ENCODE measurements around the gene CRYBA2. TPM values are rescaled to one million over a fixed set of nuclear protein-coding genes. Genes with fewer than 3 reads are reported as not detected.
A peak's percentile ranks its signal among the peaks of the same experiment; 100 is the strongest.

Gene CRYBA2
- polyA plus RNA-seq, 1 donor from 2014 or later: not detected

DNA sequence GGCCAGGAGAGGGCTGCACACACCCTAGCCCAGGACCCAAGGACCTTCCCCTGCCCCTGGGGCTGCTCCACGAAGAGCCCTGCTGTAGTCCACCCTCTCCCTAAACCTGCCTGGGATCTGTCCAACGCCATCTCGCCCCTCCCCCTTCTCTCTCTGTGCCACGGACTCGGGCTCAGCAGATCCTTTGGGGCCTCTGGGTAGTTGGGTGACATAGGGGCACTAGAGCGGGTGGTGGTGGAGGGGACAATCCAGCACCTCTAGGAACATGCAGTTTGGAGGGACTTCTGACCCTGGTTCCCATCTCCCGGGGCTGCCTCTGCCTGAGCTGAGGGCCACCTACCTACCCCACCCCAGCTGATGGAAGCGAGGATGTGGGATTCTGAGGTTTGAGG, 7.3 kb upstream of the CRYBA2 start:
- no peak overlapping the region for H3K27ac ChIP-seq (ENCODE audit: low read length)
- H3K9me3 ChIP-seq (ENCODE audit: low read length): no peaks in the 10 kb centered on the region
- no peaks in the 10 kb centered on the region for H3K36me3 ChIP-seq (ENCODE audit: insufficient read depth, low read length)
- H3K9me2 ChIP-seq (ENCODE audit: insufficient read depth, low read length): no peaks in the 10 kb centered on the region
- no peaks in the 10 kb centered on the region for H3K79me2 ChIP-seq (replicated peaks; ENCODE audit: insufficient read depth, low read length)
- H4K20me1 ChIP-seq (ENCODE audit: insufficient read depth): no peaks in the 10 kb centered on the region
- no peaks in the 10 kb centered on the region for H3F3A ChIP-seq (ENCODE audit: insufficient read depth, low read length, poor library complexity, severe bottlenecking)
- no peak overlapping the region for H3K4me3 ChIP-seq (ENCODE audit: low read length)
- no peak overlapping the region for H3K4me2 ChIP-seq (ENCODE audit: low read length)
- no peak overlapping the region for H3K9ac ChIP-seq (ENCODE audit: low read length)
- no peak overlapping the region for H2AFZ ChIP-seq (ENCODE audit: low read depth, low read length)
- peaks cover 98% of the 10 kb centered on the region for H3K27me3 ChIP-seq (ENCODE audit: insufficient read depth, low read depth, low read length)
- TF ChIP-seq EZH2 (IDR thresholded peaks at IDR 0.05; ENCODE audit: borderline replicate concordance, insufficient read depth, low read length, poor library complexity, severe bottlenecking) (peak; percentile 25), EP300 (conservative IDR thresholded peaks at IDR 0.05; ENCODE audit: poor library complexity, severe bottlenecking) (no peak), SMC3 (conservative IDR thresholded peaks at IDR 0.05; ENCODE audit: poor library complexity) (no peak)

DNA sequence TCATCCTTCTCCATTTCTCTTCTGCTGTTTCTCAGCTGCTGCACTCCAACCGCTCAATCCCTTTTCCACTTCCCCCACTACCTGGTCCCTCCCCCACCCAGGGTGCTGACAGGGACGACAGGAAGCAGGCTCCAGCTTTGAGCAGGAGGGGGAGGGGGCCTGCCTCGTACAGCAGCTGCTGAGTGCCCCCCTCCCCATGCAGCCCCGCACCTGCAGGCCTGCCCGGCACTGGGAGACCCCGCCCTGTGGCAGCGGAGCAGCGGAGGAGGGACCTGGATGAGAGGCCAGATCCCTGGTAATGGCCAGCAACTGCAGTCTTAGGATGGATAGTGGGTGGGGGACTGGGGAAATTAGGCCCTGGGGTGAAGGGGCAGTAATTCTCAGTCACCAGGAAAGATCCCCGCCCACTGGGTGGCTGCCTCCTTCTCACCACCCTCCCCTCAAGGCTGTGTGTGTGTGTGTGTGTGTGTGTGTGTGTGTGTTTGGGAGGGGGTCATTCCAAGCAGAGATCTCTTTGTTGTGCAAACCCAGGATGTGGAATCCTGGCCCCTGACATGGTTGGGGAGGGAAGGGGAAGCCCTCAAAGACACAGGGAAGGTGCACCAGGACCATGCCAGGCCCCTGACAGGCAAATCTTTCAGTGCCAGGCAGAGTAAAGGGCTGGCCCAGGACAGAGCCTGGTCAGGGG, 6.8 kb upstream of the CRYBA2 start:
- Histone ChIP-seq H2AFZ (ENCODE audit: low read depth, low read length) (no peak overlapping the region), H4K20me1 (ENCODE audit: insufficient read depth) (no peaks in the 10 kb centered on the region), H3K9me3 (ENCODE audit: low read length) (no peaks in the 10 kb centered on the region), H3K9me2 (ENCODE audit: insufficient read depth, low read length) (no peaks in the 10 kb centered on the region), H3K27ac (ENCODE audit: low read length) (no peak overlapping the region), H3K4me3 (ENCODE audit: low read length) (peak overlapping the region; percentile 3), H3K79me2 (replicated peaks; ENCODE audit: insufficient read depth, low read length) (no peaks in the 10 kb centered on the region), H3F3A (ENCODE audit: insufficient read depth, low read length, poor library complexity, severe bottlenecking) (no peaks in the 10 kb centered on the region), H3K9ac (ENCODE audit: low read length) (no peak overlapping the region), H3K4me2 (ENCODE audit: low read length) (no peak overlapping the region), H3K36me3 (ENCODE audit: insufficient read depth, low read length) (no peaks in the 10 kb centered on the region), H3K27me3 (ENCODE audit: insufficient read depth, low read depth, low read length) (peaks cover 98% of the 10 kb centered on the region)
- TF ChIP-seq, protein P1, sequence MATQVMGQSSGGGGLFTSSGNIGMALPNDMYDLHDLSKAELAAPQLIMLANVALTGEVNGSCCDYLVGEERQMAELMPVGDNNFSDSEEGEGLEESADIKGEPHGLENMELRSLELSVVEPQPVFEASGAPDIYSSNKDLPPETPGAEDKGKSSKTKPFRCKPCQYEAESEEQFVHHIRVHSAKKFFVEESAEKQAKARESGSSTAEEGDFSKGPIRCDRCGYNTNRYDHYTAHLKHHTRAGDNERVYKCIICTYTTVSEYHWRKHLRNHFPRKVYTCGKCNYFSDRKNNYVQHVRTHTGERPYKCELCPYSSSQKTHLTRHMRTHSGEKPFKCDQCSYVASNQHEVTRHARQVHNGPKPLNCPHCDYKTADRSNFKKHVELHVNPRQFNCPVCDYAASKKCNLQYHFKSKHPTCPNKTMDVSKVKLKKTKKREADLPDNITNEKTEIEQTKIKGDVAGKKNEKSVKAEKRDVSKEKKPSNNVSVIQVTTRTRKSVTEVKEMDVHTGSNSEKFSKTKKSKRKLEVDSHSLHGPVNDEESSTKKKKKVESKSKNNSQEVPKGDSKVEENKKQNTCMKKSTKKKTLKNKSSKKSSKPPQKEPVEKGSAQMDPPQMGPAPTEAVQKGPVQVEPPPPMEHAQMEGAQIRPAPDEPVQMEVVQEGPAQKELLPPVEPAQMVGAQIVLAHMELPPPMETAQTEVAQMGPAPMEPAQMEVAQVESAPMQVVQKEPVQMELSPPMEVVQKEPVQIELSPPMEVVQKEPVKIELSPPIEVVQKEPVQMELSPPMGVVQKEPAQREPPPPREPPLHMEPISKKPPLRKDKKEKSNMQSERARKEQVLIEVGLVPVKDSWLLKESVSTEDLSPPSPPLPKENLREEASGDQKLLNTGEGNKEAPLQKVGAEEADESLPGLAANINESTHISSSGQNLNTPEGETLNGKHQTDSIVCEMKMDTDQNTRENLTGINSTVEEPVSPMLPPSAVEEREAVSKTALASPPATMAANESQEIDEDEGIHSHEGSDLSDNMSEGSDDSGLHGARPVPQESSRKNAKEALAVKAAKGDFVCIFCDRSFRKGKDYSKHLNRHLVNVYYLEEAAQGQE (IDR thresholded peaks at IDR 0.05; ENCODE audit: borderline replicate concordance): no peak
- TF ChIP-seq TAF1 (IDR thresholded peaks at IDR 0.05; ENCODE audit: low read depth): no peak
- TF ChIP-seq EZH2 (IDR thresholded peaks at IDR 0.05; ENCODE audit: borderline replicate concordance, insufficient read depth, low read length, poor library complexity, severe bottlenecking): no peak
- no peak for TF ChIP-seq RAD21 (conservative IDR thresholded peaks at IDR 0.05)
- TF ChIP-seq, protein P2, sequence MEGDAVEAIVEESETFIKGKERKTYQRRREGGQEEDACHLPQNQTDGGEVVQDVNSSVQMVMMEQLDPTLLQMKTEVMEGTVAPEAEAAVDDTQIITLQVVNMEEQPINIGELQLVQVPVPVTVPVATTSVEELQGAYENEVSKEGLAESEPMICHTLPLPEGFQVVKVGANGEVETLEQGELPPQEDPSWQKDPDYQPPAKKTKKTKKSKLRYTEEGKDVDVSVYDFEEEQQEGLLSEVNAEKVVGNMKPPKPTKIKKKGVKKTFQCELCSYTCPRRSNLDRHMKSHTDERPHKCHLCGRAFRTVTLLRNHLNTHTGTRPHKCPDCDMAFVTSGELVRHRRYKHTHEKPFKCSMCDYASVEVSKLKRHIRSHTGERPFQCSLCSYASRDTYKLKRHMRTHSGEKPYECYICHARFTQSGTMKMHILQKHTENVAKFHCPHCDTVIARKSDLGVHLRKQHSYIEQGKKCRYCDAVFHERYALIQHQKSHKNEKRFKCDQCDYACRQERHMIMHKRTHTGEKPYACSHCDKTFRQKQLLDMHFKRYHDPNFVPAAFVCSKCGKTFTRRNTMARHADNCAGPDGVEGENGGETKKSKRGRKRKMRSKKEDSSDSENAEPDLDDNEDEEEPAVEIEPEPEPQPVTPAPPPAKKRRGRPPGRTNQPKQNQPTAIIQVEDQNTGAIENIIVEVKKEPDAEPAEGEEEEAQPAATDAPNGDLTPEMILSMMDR (IDR thresholded peaks at IDR 0.05; ENCODE audit: poor library complexity, severe bottlenecking): no peak
- TF ChIP-seq MXI1 (conservative IDR thresholded peaks at IDR 0.05; ENCODE audit: poor library complexity, severe bottlenecking): no peak
- TF ChIP-seq POLR2AphosphoS5 (IDR thresholded peaks at IDR 0.05): no peak
- no peak for TF ChIP-seq SMC3 (conservative IDR thresholded peaks at IDR 0.05; ENCODE audit: poor library complexity)
- TF ChIP-seq EP300 (conservative IDR thresholded peaks at IDR 0.05; ENCODE audit: poor library complexity, severe bottlenecking): no peak

All from neural cell (in vitro differentiated cells).